Measurements from ENCODE around the gene PTTG1IP2. TPM values are rescaled to one million over a fixed set of nuclear protein-coding genes. Genes with fewer than 3 reads are reported as not detected.

The PTTG1IP2 gene
- total RNA-seq, 1 experiment from 2014 or later, result not detected

DNA sequence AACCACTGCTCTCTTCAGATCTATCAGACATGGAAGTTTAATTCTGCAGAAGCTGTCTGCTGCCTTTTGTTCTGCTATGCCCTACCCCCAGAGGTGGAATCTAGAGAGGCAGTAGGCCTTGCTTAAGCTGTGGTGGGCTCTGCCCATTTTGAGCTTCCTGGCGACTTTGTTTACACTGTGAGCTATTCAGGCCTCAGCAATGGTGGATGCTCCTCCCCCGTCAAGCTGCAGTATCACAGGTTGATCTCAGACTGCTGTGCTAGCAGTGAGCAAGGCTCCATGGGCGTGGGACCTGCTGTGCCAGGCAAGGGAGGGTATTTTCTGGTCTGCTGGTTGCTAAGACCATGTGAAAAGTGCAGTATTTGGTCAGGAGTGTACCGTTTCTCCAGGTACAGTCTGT lies 81.6 kb downstream of the PTTG1IP2 start:
- no peak for DNase-seq (ENCODE audit: extremely low read depth, low read depth)

DNA sequence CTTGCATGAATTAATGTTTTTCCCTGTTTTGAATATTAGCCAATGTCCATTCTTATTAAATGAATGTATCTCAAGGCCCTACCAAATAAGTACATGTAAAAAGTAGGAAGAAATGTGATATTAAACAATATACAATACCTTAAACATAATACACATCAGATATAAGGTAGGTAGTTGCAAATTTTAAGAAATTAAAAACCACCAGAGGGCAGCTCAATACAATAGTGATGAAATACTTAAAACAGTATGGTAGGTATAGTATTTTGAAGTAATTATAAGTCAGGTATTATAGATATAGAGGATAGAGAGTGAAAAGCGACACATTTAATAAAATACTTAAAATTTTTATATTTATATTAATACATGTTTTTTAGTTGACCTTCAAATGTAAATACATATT lies 83.1 kb downstream of the PTTG1IP2 start:
- DNase-seq (ENCODE audit: extremely low read depth, low read depth), result no peak

- no peak for DNase-seq (ENCODE audit: extremely low read depth, low read depth)
These were observed 91.3 kb downstream of the PTTG1IP2 start for GRCh38 chr7:90560730-90561129.

Other genes starting within 250 kb of the PTTG1IP2 start
- gene CFAP69, start 224.5 kb upstream of the PTTG1IP2 start, total RNA-seq (2014; rRNA removed; shearing (Covaris generic)), result 3.2 and 4.3 TPM in 2 replicates
- not detected in 2 replicates for gene FAM237B, start 148.3 kb upstream of the PTTG1IP2 start, total RNA-seq (2014; rRNA removed; shearing (Covaris generic))
- 26.0 and 33.0 TPM in 2 replicates for gene GTPBP10, start 122.9 kb upstream of the PTTG1IP2 start, total RNA-seq (2014; rRNA removed; shearing (Covaris generic))
- 39.9 and 45.3 TPM in 2 replicates for gene CLDN12, start 66.2 kb upstream of the PTTG1IP2 start, total RNA-seq (2014; rRNA removed; shearing (Covaris generic))
- gene CDK14, start 126.7 kb downstream of the PTTG1IP2 start, total RNA-seq (2014; rRNA removed; shearing (Covaris generic)), result 0.94 and 1.2 TPM in 2 replicates

Data from NCI-H460 (cell line).